Upper lobe of left lung (tissue), 6 donors: ENCODE measurements around the gene CA10. TPM values are rescaled to one million over a fixed set of nuclear protein-coding genes. Genes with fewer than 3 reads are reported as not detected.

Source experiments
- ATAC-seq, 2 donors: fragments of 200-7000 bp; cut with Tn5 transposase; one replicate each; pipeline ENCODE4 v1.9.1; 2022; ENCODE audit warnings: mild to moderate bottlenecking in 2 of 2, moderate library complexity in 2 of 2; ENCODE audit not compliant: low FRiP score in 2 of 2
- DNase-seq, 2 donors: peaks; one replicate each; pipeline ENCODE4 v3.0.0-alpha.2; 2019 to 2020
- H3K27ac ChIP-seq, 4 donors: fragments of 200-600 bp; sonication (generic); one replicate each; pipeline ENCODE4 v1.5.1; 2016 to 2019
- H3K27me3 ChIP-seq, 4 donors: fragments of 200-600 bp; sonication (generic); one replicate each; pipeline ENCODE4 v1.5.1; 2017 to 2019
- H3K36me3 ChIP-seq, 4 donors: fragments of 200-600 bp; sonication (generic); one replicate each; pipeline ENCODE4 v1.5.1; 2016 to 2019
- H3K4me1 ChIP-seq, 4 donors: fragments of 200-600 bp; sonication (generic); one replicate each; pipeline ENCODE4 v1.5.1; 2018 to 2019
- H3K4me3 ChIP-seq, 4 donors: fragments of 200-600 bp; sonication (generic); one replicate each; pipeline ENCODE4 v1.5.1; 2017 to 2019; ENCODE audit warnings: mild to moderate bottlenecking in 2 of 4, moderate library complexity in 1 of 4
- H3K9me3 ChIP-seq, 4 donors: fragments of 200-600 bp; sonication (generic); one replicate each; pipeline ENCODE4 v1.5.1; 2018 to 2019
- CTCF ChIP-seq, 6 experiments: fragments of 450-650 bp in 4 of 6; fragments of 200-600 bp in 2 of 6; sonication (generic) in 2 of 6; IDR thresholded peaks; one replicate each; pipeline ENCODE4 v1.5.1; 2016 to 2019; ENCODE audit warnings: antibody characterized with exemption in 6 of 6
- EP300 ChIP-seq, 4 donors: sonication (generic); formaldehyde crosslinking; IDR thresholded peaks; one replicate each; pipeline ENCODE4 v1.5.1; 2017; ENCODE audit warnings: antibody characterized with exemption in 4 of 4, control low read depth in 2 of 4
- POLR2A ChIP-seq, 4 donors: fragments of 450-650 bp; IDR thresholded peaks; one replicate each; pipeline ENCODE4 v1.5.1; 2016 to 2017; ENCODE audit warnings: antibody characterized with exemption in 4 of 4, mild to moderate bottlenecking in 2 of 4
- POLR2AphosphoS5 ChIP-seq, 2 donors: sonication (generic); formaldehyde crosslinking; IDR thresholded peaks; one replicate each; pipeline ENCODE4 v1.5.1; 2017; ENCODE audit warnings: antibody characterized with exemption in 2 of 2
- WGBS, 2 donors: methylation state at CpG; one replicate each; pipeline ENCODE4 v1.1.5; 2017 to 2018; 5-methylcytosine and 5-hydroxymethylcytosine counted together
- total RNA-seq, 6 donors: library from RNA; depleted of rRNA in 4 of 6; stranded (reverse); fragments of >200 nt in 4 of 6; gene quantifications; one replicate each; pipeline versions ENCODE4 v1.1.0 to v1.2.1, GENCODE V29; 2016 to 2021
- donor health status: DM: no; HTN: no; CAD: no; lungs with moderate emphysema.
- donor health status: DM: no; HTN: yes; CAD: no; lungs with severe emphysema.

CA10 gene
- total RNA-seq, 6 donors from 2014 or later, result 0.10 TPM; not detected in 5

GRCh38 chr17:51909971-51910370, 248.5 kb downstream of the CA10 start:
- no peak for TF ChIP-seq POLR2A (IDR thresholded peaks at IDR 0.05)
- TF ChIP-seq EP300 (IDR thresholded peaks at IDR 0.05), result no peak
- H3K27me3 ChIP-seq, result no peaks in the 10 kb centered on the region
- WGBS, 2 donors, result 53 to 65% methylated on average over 3 of the region's 3 CpGs
- no peaks in the 10 kb centered on the region for H3K4me1 ChIP-seq
- DNase-seq (no peak), ATAC-seq (no peak)
- H3K36me3 ChIP-seq, result no peaks in the 10 kb centered on the region
- no peaks in the 10 kb centered on the region for H3K9me3 ChIP-seq
- H3K27ac ChIP-seq, result no peak overlapping the region
- H3K4me3 ChIP-seq, result no peak overlapping the region

GRCh38 chr17:51908841-51909537, 249.5 kb downstream of the CA10 start:
- 79 to 81% methylated on average over 7 of the region's 7 CpGs for WGBS, 2 donors
- H3K4me1 ChIP-seq, result no peaks in the 10 kb centered on the region
- no peak for TF ChIP-seq POLR2A (IDR thresholded peaks at IDR 0.05)
- no peak for TF ChIP-seq EP300 (IDR thresholded peaks at IDR 0.05)
- TF ChIP-seq POLR2AphosphoS5 (IDR thresholded peaks at IDR 0.05), result no peak
- no peak for TF ChIP-seq CTCF (IDR thresholded peaks at IDR 0.05)
- DNase-seq, result no peak
- no peak for ATAC-seq
- no peaks in the 10 kb centered on the region for H3K36me3 ChIP-seq
- no peak overlapping the region for H3K27ac ChIP-seq
- H3K27me3 ChIP-seq, result no peaks in the 10 kb centered on the region
- H3K9me3 ChIP-seq, result no peaks in the 10 kb centered on the region
- no peak overlapping the region for H3K4me3 ChIP-seq

GRCh38 chr17:51907041-51907440, 251.5 kb downstream of the CA10 start:
- no peak overlapping the region for H3K4me3 ChIP-seq
- H3K27me3 ChIP-seq, result no peaks in the 10 kb centered on the region
- H3K27ac ChIP-seq, result no peak overlapping the region
- DNase-seq, result no peak
- H3K4me1 ChIP-seq, result no peaks in the 10 kb centered on the region
- no peaks in the 10 kb centered on the region for H3K9me3 ChIP-seq
- TF ChIP-seq EP300 (IDR thresholded peaks at IDR 0.05) (no peak), CTCF (IDR thresholded peaks at IDR 0.05) (no peak), POLR2AphosphoS5 (IDR thresholded peaks at IDR 0.05) (no peak), POLR2A (IDR thresholded peaks at IDR 0.05) (no peak)
- no peak for ATAC-seq
- no peaks in the 10 kb centered on the region for H3K36me3 ChIP-seq
- 62 to 87% methylated on average over 2 of the region's 2 CpGs for WGBS, 2 donors

GRCh38 chr17:51904379-51904778, 254.1 kb downstream of the CA10 start:
- no peak for DNase-seq
- Histone ChIP-seq H3K4me3 (no peak overlapping the region), H3K27ac (no peak overlapping the region), H3K36me3 (no peaks in the 10 kb centered on the region), H3K27me3 (no peaks in the 10 kb centered on the region), H3K9me3 (no peaks in the 10 kb centered on the region), H3K4me1 (no peaks in the 10 kb centered on the region)
- no peak for TF ChIP-seq POLR2A (IDR thresholded peaks at IDR 0.05)
- TF ChIP-seq EP300 (IDR thresholded peaks at IDR 0.05), result no peak
- no peak for TF ChIP-seq POLR2AphosphoS5 (IDR thresholded peaks at IDR 0.05)
- TF ChIP-seq CTCF (IDR thresholded peaks at IDR 0.05), result no peak
- no peak for ATAC-seq
- 82% methylated on average over 3 of the region's 3 CpGs for WGBS, 2 donors

GRCh38 chr17:51901242-51901641, 257.3 kb downstream of the CA10 start:
- H3K4me1 ChIP-seq, result no peaks in the 10 kb centered on the region
- WGBS, 2 donors, result 14 to 64% methylated on average over 1 of the region's 1 CpG
- ATAC-seq, result no peak
- H3K9me3 ChIP-seq, result no peaks in the 10 kb centered on the region
- no peaks in the 10 kb centered on the region for H3K27me3 ChIP-seq
- TF ChIP-seq POLR2A (IDR thresholded peaks at IDR 0.05) (no peak), EP300 (IDR thresholded peaks at IDR 0.05) (no peak), POLR2AphosphoS5 (IDR thresholded peaks at IDR 0.05) (no peak), CTCF (IDR thresholded peaks at IDR 0.05) (no peak)
- no peak overlapping the region for H3K27ac ChIP-seq
- H3K36me3 ChIP-seq, result no peaks in the 10 kb centered on the region
- DNase-seq, result no peak
- H3K4me3 ChIP-seq, result no peak overlapping the region
